Type B pancreatic cell (in vitro differentiated cells): ENCODE results near the gene LRPPRC. TPM values are rescaled to one million over a fixed set of nuclear protein-coding genes. Genes with fewer than 3 reads are reported as not detected.

ENCODE experiments used
- DNase-seq: peaks from one replicate; pipeline ENCODE4 v3.0.0; 2021; ENCODE audit warnings: mixed read lengths; ENCODE audit not compliant: unreplicated experiment; ENCODE audit errors: extremely low spot score
- H3K27ac Mint-ChIP-seq: 2 replicates; pipeline ENCODE4 v1.8.0; 2021; ENCODE audit warnings: mild to moderate bottlenecking, mixed read lengths
- H3K27me3 Mint-ChIP-seq: 2 replicates; pipeline ENCODE4 v1.8.0; 2021; ENCODE audit warnings: mixed read lengths
- H3K36me3 Mint-ChIP-seq: 2 replicates; pipeline ENCODE4 v1.8.0; 2021; ENCODE audit warnings: mixed read lengths
- H3K4me1 Mint-ChIP-seq: one replicate; pipeline ENCODE4 v1.8.0; 2021; ENCODE audit warnings: mixed read lengths; ENCODE audit not compliant: unreplicated experiment
- H3K4me3 Mint-ChIP-seq: 2 replicates; pipeline ENCODE4 v1.8.0; 2021; ENCODE audit warnings: mild to moderate bottlenecking, mixed read lengths
- H3K9me3 Mint-ChIP-seq: 2 replicates; pipeline ENCODE4 v1.8.0; 2021; ENCODE audit warnings: mixed read lengths
- total RNA-seq: library from RNA; stranded (reverse); gene quantifications from 2 replicates; pipeline ENCODE4 v1.2.1, GENCODE V29; 2021; ENCODE audit warnings: low replicate concordance
- TF ChIP-seq, protein P1 (sequence below): fragments of 200-600 bp; sonication (generic); conservative IDR thresholded peaks from 2 replicates; pipeline ENCODE4 v1.5.0; 2021; ENCODE audit warnings: antibody characterized with exemption, mild to moderate bottlenecking

The LRPPRC gene
- total RNA-seq, 1 donor from 2014 or later: 117 TPM

DNA sequence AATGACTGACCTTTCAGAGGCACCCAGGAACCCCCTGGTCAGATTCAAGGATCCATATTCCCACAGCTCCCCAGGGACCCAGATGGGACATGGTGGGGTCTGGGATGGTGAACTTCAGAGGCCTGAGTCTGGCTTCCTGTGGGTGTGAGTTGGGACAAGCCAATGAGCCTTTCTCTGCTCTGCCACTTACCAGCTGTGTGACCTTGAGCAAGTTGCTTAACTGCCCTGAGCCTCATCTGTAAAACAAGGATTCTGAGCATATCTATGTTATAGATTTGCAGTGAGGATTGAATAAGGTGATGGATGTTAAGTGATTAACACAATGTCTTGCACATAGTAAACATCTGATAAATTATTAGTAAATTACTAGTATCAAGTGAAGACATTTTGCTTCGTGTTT lies 150.6 kb downstream of the LRPPRC start:
- DNase-seq: no peak
- no peaks in the 10 kb centered on the region for H3K4me1 Mint-ChIP-seq
- H3K27ac Mint-ChIP-seq: no peak overlapping the region
- TF ChIP-seq, protein P1, sequence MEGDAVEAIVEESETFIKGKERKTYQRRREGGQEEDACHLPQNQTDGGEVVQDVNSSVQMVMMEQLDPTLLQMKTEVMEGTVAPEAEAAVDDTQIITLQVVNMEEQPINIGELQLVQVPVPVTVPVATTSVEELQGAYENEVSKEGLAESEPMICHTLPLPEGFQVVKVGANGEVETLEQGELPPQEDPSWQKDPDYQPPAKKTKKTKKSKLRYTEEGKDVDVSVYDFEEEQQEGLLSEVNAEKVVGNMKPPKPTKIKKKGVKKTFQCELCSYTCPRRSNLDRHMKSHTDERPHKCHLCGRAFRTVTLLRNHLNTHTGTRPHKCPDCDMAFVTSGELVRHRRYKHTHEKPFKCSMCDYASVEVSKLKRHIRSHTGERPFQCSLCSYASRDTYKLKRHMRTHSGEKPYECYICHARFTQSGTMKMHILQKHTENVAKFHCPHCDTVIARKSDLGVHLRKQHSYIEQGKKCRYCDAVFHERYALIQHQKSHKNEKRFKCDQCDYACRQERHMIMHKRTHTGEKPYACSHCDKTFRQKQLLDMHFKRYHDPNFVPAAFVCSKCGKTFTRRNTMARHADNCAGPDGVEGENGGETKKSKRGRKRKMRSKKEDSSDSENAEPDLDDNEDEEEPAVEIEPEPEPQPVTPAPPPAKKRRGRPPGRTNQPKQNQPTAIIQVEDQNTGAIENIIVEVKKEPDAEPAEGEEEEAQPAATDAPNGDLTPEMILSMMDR: no peak
- H3K27me3 Mint-ChIP-seq: no peaks in the 10 kb centered on the region
- no peak overlapping the region for H3K4me3 Mint-ChIP-seq
- no peaks in the 10 kb centered on the region for H3K9me3 Mint-ChIP-seq
- H3K36me3 Mint-ChIP-seq: no peaks in the 10 kb centered on the region

DNA sequence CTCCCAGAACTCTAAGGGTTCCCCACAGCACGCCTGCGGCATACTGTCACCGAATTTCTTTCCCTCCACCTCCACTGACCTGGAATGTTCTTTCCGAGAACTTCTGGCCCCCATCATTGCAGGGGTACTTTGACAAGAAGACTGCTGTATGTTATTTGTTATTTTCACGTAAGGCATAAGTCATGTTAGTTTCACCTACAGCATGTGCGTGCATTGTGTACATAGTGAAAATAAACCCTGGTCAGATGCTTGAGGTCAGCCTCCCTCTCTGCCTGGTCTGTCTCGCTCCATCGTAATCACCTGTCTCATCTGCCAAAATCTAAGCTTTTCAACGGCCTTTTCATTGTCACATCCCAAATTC lies 152.9 kb downstream of the LRPPRC start:
- no peaks in the 10 kb centered on the region for H3K4me1 Mint-ChIP-seq
- TF ChIP-seq, protein P1: no peak
- H3K9me3 Mint-ChIP-seq: no peaks in the 10 kb centered on the region
- no peaks in the 10 kb centered on the region for H3K36me3 Mint-ChIP-seq
- no peak overlapping the region for H3K27ac Mint-ChIP-seq
- H3K27me3 Mint-ChIP-seq: no peaks in the 10 kb centered on the region
- no peak overlapping the region for H3K4me3 Mint-ChIP-seq
- DNase-seq: no peak

DNA sequence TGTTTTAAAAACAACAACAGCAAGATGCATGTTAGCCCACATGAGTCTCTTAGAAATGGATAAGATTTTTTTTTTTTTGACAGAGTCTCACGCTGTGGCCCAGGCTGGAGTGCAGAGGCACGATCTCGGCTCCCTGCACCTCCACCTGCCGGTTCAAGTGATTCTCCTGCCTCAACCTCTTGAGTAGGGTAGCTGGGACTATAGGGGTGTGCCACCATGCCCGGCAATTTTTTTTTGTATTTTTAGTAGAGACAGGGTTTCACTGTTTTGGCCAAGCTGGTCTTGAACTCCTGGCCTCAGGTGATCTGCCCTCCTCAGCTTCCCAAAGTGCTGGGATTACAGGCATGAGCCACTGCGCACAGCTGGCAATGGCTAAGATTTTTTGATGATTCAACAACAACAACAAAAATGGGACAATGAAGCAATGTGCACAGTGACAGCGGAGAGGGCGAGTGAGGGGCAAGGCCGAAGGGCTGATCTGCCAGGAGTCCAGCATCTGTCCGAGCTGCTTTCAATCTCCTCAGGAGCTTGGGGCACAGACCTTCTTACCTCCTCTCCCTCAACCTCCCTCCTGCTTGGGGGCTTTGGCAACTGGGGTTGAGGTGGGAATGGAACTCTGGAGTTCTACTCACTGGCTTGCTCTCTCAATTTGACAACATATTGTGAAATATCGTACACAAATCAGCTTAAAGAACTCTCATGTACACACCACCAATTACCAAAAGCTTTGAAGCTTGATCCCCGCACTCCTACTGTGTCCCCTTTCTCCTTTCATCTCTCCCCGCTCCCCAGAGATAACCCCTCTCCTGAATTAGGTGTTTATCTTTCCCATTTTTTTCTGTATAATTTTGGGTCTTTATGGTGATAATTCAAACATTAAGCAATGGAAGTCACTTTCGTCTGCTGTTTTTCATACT lies 153.6 kb downstream of the LRPPRC start:
- H3K36me3 Mint-ChIP-seq: no peaks in the 10 kb centered on the region
- H3K27ac Mint-ChIP-seq: no peak overlapping the region
- TF ChIP-seq, protein P1: no peak
- DNase-seq: peak; percentile 37
- no peaks in the 10 kb centered on the region for H3K4me1 Mint-ChIP-seq
- no peaks in the 10 kb centered on the region for H3K27me3 Mint-ChIP-seq
- no peaks in the 10 kb centered on the region for H3K9me3 Mint-ChIP-seq
- no peak overlapping the region for H3K4me3 Mint-ChIP-seq

DNA sequence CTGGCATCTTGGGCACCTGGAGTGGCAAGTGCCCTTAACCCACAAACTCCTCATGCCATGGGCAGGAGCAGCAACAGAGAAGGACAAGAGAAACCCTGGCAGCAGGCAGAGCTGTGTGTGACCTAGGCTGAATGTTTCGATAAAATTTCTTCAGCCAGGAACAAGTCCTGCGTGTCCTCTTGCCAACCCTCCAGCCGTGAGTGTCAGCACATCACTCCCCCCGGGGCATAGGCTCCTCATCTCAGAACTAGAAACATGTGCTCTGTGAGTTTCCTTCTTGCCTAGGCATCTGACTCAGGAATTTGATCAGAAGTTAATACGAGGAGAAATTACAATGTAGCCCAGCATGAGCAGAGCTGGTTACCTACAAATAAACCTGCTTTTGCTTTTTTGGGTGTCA lies 154.8 kb downstream of the LRPPRC start:
- Mint-ChIP-seq H3K27ac (no peak overlapping the region), H3K27me3 (no peaks in the 10 kb centered on the region), H3K4me1 (no peaks in the 10 kb centered on the region), H3K36me3 (no peaks in the 10 kb centered on the region), H3K9me3 (no peaks in the 10 kb centered on the region), H3K4me3 (no peak overlapping the region)
- peak; percentile 25 for DNase-seq
- TF ChIP-seq, protein P1: no peak

DNA sequence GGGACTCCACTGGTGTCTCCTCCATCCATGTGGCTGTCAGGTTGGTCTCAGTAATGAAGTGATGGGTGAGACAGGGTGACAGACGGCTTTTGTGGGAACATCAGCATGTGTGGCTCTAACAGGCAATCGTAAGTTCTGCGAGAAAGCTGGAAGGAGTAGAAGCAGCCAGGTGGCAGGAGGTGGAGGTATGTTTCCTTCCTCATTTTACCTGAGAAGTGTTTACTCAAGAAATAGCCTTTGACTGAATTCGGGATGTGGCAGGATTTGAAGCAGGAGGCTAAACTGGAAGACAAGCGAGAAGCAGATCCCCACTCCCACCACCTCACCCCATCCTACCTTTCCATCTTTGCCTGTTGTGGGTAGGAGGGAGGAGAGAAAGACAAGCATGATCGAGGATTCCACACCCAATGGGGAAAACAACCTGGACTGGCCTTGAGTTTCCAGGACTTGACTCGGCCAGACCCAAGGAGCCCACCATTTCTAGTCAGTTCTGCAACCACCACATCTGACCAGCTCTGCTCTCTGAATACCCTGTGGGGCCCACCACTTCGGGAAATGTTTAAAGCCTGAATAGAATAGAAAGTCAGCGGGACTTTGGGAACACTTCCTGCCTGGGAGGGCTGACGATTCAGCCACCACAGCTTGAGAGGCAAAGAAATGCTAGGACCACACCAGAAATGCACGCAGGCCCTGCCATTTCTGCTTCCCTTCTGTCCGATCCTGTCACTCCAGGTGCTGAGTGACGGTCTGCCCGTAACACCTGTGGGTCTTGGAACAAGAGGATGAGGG lies 155.8 kb downstream of the LRPPRC start:
- Mint-ChIP-seq H3K9me3 (no peaks in the 10 kb centered on the region), H3K27ac (no peak overlapping the region), H3K27me3 (no peaks in the 10 kb centered on the region), H3K4me3 (no peak overlapping the region), H3K36me3 (no peaks in the 10 kb centered on the region), H3K4me1 (no peaks in the 10 kb centered on the region)
- peak; percentile 40 for DNase-seq
- TF ChIP-seq, protein P1: no peak
